Measurements from ENCODE around the gene PCNX3.

- TF ChIP-seq EP300 (IDR thresholded peaks at IDR 0.05) (no peak), POLR2A (IDR thresholded peaks at IDR 0.05) (no peak)
- TF ChIP-seq, protein P1, sequence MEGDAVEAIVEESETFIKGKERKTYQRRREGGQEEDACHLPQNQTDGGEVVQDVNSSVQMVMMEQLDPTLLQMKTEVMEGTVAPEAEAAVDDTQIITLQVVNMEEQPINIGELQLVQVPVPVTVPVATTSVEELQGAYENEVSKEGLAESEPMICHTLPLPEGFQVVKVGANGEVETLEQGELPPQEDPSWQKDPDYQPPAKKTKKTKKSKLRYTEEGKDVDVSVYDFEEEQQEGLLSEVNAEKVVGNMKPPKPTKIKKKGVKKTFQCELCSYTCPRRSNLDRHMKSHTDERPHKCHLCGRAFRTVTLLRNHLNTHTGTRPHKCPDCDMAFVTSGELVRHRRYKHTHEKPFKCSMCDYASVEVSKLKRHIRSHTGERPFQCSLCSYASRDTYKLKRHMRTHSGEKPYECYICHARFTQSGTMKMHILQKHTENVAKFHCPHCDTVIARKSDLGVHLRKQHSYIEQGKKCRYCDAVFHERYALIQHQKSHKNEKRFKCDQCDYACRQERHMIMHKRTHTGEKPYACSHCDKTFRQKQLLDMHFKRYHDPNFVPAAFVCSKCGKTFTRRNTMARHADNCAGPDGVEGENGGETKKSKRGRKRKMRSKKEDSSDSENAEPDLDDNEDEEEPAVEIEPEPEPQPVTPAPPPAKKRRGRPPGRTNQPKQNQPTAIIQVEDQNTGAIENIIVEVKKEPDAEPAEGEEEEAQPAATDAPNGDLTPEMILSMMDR (IDR thresholded peaks at IDR 0.05): no peak
Observed at GRCh38 chr11:65611758-65612603, 3.6 kb upstream of the PCNX3 start.
